PFSK-1 (cell line): ENCODE results near the gene ANXA2.

Source experiments
- FOXP2 ChIP-seq: optimal IDR thresholded peaks from 2 replicates; pipeline ENCODE3; 2011; ENCODE audit warnings: borderline replicate concordance, control low read depth, inconsistent platforms; ENCODE audit not compliant: insufficient read depth; ENCODE audit errors: extremely low read length, extremely low read depth
- POLR2AphosphoS5 ChIP-seq: IDR thresholded peaks from 2 replicates; pipeline ENCODE4 v1.6.1; 2012; ENCODE audit warnings: low read depth, mild to moderate bottlenecking, control low read depth, low read length, moderate library complexity
- SIN3A ChIP-seq: IDR thresholded peaks from 2 replicates; pipeline ENCODE4 v1.6.1; 2012; ENCODE audit warnings: mild to moderate bottlenecking, low read length, moderate library complexity, borderline replicate concordance; ENCODE audit not compliant: insufficient read depth
- TAF1 ChIP-seq: IDR thresholded peaks from 2 replicates; pipeline ENCODE4 v1.6.1; 2012; ENCODE audit warnings: low read length, control low read depth, borderline replicate concordance; ENCODE audit not compliant: insufficient read depth

DNA sequence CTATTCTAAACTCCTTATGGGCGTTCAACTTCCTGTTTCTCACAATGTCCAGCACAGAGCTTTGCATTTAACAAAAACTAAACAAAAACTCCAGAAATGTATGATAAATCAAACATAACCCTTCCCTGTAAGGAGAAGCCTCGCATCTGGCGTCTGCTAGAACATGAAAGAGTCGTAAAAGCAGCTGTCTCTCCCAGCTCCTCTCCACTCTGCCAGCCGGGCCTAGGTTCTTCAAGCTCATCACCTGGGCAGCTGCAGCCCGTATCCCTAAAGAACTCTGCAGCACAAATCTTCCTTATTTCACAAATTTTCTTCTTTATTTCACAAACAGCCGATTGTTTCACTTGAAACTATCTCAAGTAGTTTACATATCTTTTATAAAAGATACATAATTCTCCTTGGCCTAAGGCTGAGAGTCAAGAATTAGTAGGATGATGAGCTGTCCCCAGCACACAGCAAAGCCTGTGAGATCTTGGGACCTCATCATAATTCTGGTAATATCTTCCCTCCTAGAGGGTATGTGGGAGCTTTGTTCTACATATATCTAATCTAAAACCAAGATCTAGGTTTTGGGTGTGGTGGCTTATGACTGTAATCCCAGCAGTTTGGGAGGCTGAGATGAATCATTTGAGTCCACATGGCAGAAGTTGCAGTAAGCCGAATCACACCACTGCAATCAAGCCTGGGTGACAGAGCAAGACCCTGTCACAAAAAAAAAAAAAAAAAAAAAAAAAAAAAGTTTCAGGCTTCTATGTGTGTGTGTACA, 35.3 kb downstream of the ANXA2 start:
- TF ChIP-seq POLR2AphosphoS5: no peak
- no peak for TF ChIP-seq FOXP2
- no peak for TF ChIP-seq SIN3A
- TF ChIP-seq TAF1: no peak
